HUES6 (cell line): ENCODE results near the gene INPP4B.

Experiments
- H3K27ac ChIP-seq: 2 replicates; pipeline ENCODE4 v1.7.0; 2013; ENCODE audit warnings: low read depth, mild to moderate bottlenecking, low read length, inconsistent platforms
- H3K27me3 ChIP-seq: 2 replicates; pipeline ENCODE4 v1.6.1; 2013; ENCODE audit warnings: low read length; ENCODE audit not compliant: control insufficient read depth, insufficient read depth
- H3K36me3 ChIP-seq: 2 replicates; pipeline ENCODE4 v1.6.1; 2013; ENCODE audit warnings: low read length; ENCODE audit not compliant: control insufficient read depth, insufficient read depth
- H3K4me1 ChIP-seq: 2 replicates; pipeline ENCODE4 v1.6.1; 2013; ENCODE audit warnings: low read length; ENCODE audit not compliant: control insufficient read depth, insufficient read depth
- H3K4me3 ChIP-seq: 2 replicates; pipeline ENCODE4 v1.5.1; 2013; ENCODE audit warnings: low read depth, low read length
- H3K9ac ChIP-seq: one replicate; pipeline ENCODE4 v1.6.1; 2013; ENCODE audit warnings: mild to moderate bottlenecking, low read length
- H3K9me3 ChIP-seq: 2 replicates; pipeline ENCODE4 v1.6.1; 2013; ENCODE audit warnings: low read depth, low read length; ENCODE audit not compliant: control insufficient read depth, insufficient read depth

INPP4B gene

DNA sequence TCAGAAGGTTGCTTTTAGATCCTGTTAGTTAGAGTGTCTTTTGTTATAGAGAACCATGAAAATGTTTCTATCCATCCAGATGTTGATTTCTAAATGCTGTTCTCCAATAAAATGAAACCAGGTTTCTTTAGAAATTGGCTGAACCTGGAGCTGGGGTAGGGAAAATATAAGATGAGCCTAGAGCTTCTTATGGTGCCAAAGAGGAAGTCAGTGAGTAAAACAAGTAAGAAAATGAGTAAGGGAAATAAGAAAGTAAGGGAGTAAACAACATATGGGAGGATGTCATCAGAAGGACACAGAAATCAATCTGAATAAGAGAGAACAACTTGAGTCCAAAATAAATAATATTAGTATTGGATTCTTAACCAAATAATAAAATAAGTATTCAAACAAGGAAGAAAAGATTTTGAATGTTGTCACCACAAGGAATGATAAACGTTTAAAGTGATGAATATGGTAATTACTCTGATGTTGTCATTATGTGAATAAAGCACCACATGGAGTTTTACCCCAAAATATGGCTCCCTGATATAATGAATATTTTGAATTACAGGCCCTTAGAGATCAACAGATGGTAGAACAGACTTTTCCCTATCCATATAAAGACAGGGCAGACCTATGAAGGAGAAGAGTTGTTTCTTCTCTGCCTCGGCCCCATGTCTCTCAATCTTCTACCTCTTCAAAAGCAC lies 703.6 kb downstream of the INPP4B start:
- Histone ChIP-seq H3K4me1 (no peaks in the 10 kb centered on the region), H3K27me3 (no peaks in the 10 kb centered on the region), H3K4me3 (no peak overlapping the region), H3K9ac (no peak overlapping the region), H3K9me3 (no peaks in the 10 kb centered on the region), H3K36me3 (no peaks in the 10 kb centered on the region), H3K27ac (no peak overlapping the region)

DNA sequence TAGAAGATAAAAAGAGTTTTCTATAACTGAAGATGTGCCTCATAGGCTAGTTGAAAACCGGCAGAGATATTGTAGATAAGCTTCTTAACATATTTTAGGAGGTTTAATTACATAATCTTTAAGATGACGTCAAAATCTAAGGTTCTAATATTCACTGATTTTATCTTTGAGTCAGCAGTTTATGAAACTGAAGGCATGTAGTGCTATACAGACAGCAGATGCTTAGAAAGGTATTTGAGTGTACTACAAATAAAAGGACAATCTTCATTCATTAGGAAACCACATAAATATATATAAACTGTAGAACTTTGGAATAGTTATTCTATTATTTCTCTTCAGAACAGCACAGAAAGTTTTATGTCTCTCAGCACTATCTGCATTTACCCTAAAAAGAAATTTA lies 704.9 kb downstream of the INPP4B start:
- no peaks in the 10 kb centered on the region for H3K4me1 ChIP-seq

DNA sequence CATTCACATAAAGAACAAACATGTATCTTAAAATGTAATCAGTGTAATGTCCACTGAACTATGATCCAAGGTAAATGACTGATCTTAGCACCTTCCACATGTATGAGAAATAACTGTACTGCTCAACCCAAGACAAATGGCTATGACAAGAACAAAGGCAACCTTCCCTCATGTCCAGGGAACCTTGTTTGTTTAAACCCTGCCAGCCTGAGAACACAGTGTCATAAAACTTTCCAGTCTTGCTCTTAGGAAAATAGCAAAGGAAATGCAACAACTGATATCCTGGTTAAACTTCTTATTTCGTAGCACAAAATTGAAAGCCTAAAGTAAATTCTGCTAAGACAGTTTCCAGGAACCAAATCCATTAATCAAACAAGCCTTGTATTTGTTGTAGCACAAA lies 715.4 kb downstream of the INPP4B start:
- H3K9ac ChIP-seq = no peak overlapping the region
- H3K36me3 ChIP-seq = no peaks in the 10 kb centered on the region
- no peak overlapping the region for H3K27ac ChIP-seq
- H3K9me3 ChIP-seq = no peaks in the 10 kb centered on the region
- no peaks in the 10 kb centered on the region for H3K27me3 ChIP-seq
- no peaks in the 10 kb centered on the region for H3K4me1 ChIP-seq
- no peak overlapping the region for H3K4me3 ChIP-seq

More for the DNA sequence above, 704.9 kb downstream of the INPP4B start:
- H3K4me3 ChIP-seq = no peak overlapping the region
- H3K27ac ChIP-seq = no peak overlapping the region
- no peaks in the 10 kb centered on the region for H3K36me3 ChIP-seq
- no peaks in the 10 kb centered on the region for H3K9me3 ChIP-seq
- H3K27me3 ChIP-seq = no peaks in the 10 kb centered on the region
- no peak overlapping the region for H3K9ac ChIP-seq

DNA sequence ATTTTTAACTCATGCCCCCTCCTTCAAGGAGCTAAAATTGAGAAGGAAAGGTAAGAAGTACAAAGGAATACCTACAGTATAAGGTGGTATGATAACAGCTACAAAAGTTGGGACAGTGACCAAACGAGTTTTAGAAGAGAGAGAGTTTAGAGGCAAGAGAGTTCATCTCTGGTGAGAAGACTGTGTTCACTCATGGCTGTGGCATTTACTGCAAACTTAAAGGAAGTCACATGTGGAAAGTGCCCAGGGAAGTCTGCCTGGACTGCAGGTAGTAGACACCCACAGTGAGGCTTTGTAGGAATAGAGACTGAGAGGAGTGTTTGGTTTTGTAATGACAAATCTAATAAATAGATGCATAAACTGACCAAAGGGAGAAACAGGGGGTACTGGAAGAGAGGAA lies 716.2 kb downstream of the INPP4B start:
- no peaks in the 10 kb centered on the region for H3K27me3 ChIP-seq
- H3K4me1 ChIP-seq = no peaks in the 10 kb centered on the region
- no peak overlapping the region for H3K4me3 ChIP-seq
- H3K36me3 ChIP-seq = no peaks in the 10 kb centered on the region
- no peak overlapping the region for H3K9ac ChIP-seq
- no peaks in the 10 kb centered on the region for H3K9me3 ChIP-seq
- H3K27ac ChIP-seq = no peak overlapping the region

DNA sequence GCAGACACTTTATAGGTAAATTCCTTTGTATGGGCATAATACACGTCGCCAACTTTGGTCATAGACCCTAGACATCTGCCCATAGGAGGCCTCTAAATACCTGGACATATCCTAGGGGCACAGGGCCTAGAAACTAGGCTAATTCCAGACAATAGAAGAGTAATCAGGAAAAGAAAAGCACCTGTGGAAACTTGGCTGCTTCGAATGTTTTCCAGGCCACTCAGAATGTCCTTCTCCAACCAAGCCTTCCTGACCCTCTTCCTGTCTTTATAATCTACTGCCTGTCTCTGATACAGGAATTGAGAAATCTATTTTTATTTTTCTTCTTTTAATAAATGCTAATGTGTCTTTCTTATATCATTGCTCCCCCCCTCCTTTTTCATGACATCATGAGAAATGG lies 716.6 kb downstream of the INPP4B start:
- no peaks in the 10 kb centered on the region for H3K36me3 ChIP-seq
- no peak overlapping the region for H3K27ac ChIP-seq
- H3K4me1 ChIP-seq = no peaks in the 10 kb centered on the region
- no peak overlapping the region for H3K9ac ChIP-seq
- no peaks in the 10 kb centered on the region for H3K9me3 ChIP-seq
- no peak overlapping the region for H3K4me3 ChIP-seq
- no peaks in the 10 kb centered on the region for H3K27me3 ChIP-seq

DNA sequence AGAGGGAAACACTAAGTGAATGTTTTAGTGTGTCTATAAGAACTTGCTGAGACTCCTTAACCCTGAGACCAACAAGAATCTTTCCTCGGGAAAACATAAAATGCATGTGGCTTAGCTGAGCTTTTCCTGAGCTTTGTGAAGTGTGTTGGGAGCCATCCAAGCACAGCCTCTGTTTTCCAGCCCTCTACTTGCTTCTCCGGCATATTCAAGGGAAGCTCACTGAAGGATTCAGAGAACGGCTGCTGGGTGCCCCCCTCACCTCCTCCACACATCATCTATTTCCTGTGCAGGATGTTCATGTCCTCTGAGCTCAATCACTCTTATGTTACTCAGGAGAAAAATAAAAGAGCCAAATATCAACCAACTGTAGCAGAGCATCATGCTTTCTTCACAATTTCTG lies 717.6 kb downstream of the INPP4B start:
- H3K27ac ChIP-seq = no peak overlapping the region
- no peaks in the 10 kb centered on the region for H3K4me1 ChIP-seq
- no peak overlapping the region for H3K4me3 ChIP-seq
- no peaks in the 10 kb centered on the region for H3K9me3 ChIP-seq
- no peaks in the 10 kb centered on the region for H3K27me3 ChIP-seq
- no peak overlapping the region for H3K9ac ChIP-seq
- H3K36me3 ChIP-seq = no peaks in the 10 kb centered on the region

DNA sequence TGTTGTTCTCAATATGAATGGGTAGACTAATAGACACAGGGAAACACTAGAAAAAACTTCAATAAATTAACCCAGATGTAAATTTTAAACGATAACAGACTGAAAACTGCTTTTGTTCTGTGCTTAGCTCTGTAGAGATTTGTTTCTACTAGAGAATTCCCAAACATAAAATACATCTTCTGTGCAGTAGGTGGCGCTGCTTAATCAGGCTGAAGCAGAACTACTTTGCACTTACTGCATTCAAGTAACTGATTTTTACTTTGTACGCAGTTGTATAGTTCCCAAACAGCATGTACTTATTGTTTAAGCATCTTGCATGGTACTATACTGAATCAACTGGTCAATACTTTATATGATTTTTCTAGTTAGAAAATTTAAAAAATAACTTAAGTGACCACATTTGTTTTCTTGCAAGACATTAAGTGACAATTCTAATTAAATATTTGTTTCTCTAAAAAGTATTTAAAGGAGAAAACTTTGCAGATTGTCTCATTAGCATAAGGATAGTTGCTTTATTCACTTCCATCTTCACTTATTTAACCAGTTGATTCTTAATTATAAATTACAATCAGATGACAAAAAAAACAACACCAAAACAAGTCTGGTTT lies 719.1 kb downstream of the INPP4B start:
- Histone ChIP-seq H3K27me3 (no peaks in the 10 kb centered on the region), H3K9ac (no peak overlapping the region), H3K36me3 (no peaks in the 10 kb centered on the region), H3K27ac (no peak overlapping the region), H3K4me1 (no peaks in the 10 kb centered on the region), H3K4me3 (no peak overlapping the region), H3K9me3 (no peaks in the 10 kb centered on the region)

DNA sequence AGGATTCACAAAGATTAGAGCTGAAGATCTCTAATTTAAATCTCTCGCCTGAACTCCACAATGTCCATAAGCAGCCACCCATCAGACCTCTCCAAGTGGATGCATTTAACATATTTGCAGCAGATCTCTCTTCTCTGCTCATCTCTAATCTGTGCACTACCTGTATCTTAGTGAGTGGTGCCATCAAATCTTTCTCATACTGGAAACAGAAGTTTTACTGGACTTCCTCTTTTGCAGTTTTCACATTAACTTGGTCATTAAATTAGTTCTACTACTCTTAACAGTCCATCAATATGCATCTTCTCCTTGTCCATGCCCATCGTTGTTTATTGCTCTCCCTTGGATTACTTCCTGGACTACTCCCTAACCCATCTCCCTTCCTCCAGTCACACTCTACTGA lies 721.2 kb downstream of the INPP4B start:
- H3K27ac ChIP-seq = no peak overlapping the region
- H3K27me3 ChIP-seq = no peaks in the 10 kb centered on the region
- no peaks in the 10 kb centered on the region for H3K9me3 ChIP-seq
- no peak overlapping the region for H3K9ac ChIP-seq
- no peak overlapping the region for H3K4me3 ChIP-seq
- H3K4me1 ChIP-seq = no peaks in the 10 kb centered on the region
- H3K36me3 ChIP-seq = no peaks in the 10 kb centered on the region

DNA sequence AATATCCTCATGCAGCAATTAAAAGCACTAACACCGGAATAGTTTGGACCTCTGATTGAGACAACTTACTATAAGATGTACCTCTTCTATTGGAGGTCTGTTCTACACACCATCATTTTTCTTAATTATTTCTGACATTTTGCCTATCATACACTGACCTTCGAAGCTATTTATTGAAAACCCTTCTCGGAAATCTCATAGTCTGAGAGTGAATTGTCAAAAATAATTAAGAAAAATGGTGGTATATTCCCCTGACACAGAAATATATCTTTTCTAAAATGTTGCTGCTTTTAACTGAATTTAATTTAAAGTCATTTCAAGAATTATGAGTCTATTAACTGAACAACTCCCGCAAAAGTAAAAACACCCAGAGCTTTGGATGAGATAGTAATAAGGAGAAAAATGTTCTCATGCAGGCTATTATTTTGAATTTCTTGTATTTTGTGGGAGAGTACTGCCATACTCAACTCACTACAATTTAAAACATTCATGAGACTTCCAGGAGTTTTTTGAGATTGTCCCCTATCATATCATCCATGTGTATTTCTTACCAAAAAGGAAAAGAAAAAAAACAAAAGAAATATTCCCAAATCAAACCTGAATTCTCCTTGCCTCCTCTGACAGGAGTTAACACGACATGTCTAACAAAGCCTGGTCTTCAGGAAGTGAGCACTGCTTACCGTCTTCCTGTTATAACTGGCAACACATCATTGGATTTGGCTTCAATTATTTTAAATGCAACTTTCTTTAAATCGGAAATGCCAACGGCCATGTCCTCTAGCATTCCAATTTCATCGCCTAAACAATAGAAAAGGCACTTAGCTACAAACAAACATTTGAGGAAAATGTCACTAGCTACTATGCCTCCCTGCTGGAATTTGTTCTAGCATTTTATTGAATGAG lies 724.4 kb downstream of the INPP4B start:
- Histone ChIP-seq H3K9me3 (no peaks in the 10 kb centered on the region), H3K9ac (no peak overlapping the region), H3K27me3 (no peaks in the 10 kb centered on the region), H3K4me3 (no peak overlapping the region), H3K27ac (no peak overlapping the region), H3K4me1 (no peaks in the 10 kb centered on the region), H3K36me3 (no peaks in the 10 kb centered on the region)

DNA sequence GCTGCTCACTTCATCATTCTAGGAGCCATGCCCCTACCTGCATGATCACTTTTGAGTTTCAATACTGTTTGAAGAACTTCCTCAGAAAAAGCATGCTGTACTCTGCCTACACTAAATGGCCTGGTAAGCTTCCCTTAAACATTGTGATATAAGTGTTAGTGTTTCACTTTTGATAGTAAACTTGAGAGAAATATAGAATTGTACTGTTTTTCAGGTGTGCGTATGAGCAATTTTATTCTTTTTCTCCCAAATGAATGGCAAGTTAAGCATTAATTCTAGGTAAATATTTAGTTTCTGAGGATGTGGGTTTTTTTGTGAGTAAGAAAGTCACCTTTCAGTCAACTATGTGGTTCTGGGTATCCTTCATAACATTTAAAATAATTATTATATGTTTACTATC lies 725.2 kb downstream of the INPP4B start:
- Histone ChIP-seq H3K9me3 (no peaks in the 10 kb centered on the region), H3K9ac (no peak overlapping the region), H3K4me1 (no peaks in the 10 kb centered on the region), H3K27ac (no peak overlapping the region), H3K4me3 (no peak overlapping the region), H3K36me3 (no peaks in the 10 kb centered on the region), H3K27me3 (no peaks in the 10 kb centered on the region)

DNA sequence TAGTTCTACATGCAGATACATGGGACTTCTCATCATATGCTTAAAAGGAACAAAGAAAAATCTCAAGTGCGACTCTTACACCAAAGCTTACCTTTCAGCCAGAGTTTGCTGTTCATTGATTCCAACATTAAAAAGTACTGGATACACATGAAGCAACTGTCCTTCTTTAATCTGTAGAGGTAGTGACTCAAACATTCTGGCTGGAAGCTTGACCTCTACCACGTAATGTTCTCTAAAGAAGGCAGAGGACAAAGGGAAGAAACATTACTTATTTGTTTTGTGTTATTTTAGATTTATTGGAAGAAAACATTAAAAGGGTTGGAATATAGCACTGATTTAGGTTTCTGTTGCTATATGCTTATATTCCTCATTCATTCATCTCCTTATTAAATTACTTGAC lies 733.6 kb downstream of the INPP4B start:
- Histone ChIP-seq H3K9ac (no peak overlapping the region), H3K27me3 (no peaks in the 10 kb centered on the region), H3K9me3 (no peaks in the 10 kb centered on the region), H3K27ac (no peak overlapping the region), H3K36me3 (no peaks in the 10 kb centered on the region), H3K4me3 (no peak overlapping the region), H3K4me1 (no peaks in the 10 kb centered on the region)
